Measurements from ENCODE around the gene POLK. TPM values are rescaled to one million over a fixed set of nuclear protein-coding genes. Genes with fewer than 3 reads are reported as not detected.

The POLK gene
- total RNA-seq, 4 donors from 2014 or later: 23.9 to 35.8 (median 27.8) TPM

DNA sequence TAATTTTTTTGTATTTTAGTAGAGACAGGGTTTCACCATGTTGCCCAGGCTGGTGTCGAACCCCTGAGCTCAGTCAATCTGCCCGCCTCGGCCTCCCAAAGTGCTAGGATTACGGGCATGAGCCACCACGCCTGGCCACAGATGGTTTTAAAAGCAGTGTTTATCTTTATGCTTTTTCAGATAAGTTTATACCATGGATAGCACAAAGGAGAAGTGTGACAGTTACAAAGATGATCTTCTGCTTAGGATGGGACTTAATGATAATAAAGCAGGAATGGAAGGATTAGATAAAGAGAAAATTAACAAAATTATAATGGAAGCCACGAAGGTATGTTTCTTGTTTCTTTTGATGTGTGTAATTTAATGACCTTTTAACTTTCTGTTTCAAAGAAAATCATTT is 35.1 kb downstream of the POLK start:
- intact Hi-C loops (cut with DNase I; ENCODE audit: low total_unique reads): no loop called here
- Histone ChIP-seq H3K4me1 (peaks cover 8 to 14% of the 10 kb centered on the region in 2 donors), H3K9me3 (no peaks in the 10 kb centered on the region), H3K36me3 (no peaks in the 10 kb centered on the region), H3K27me3 (no peaks in the 10 kb centered on the region), H3K4me3 (no peak overlapping the region), H3K27ac (no peak overlapping the region)
- in situ Hi-C loops (cut with MboI; ENCODE audit: low sequenced_read_pairs in 4 of 4): no loop called here
- no peak for TF ChIP-seq POLR2A (IDR thresholded peaks at IDR 0.05)
- no peak for TF ChIP-seq CTCF (IDR thresholded peaks at IDR 0.05 in 4 of 5, conservative IDR thresholded peaks at IDR 0.05 in 1 of 5)
- no peak for ATAC-seq
- no peak for DNase-seq

DNA sequence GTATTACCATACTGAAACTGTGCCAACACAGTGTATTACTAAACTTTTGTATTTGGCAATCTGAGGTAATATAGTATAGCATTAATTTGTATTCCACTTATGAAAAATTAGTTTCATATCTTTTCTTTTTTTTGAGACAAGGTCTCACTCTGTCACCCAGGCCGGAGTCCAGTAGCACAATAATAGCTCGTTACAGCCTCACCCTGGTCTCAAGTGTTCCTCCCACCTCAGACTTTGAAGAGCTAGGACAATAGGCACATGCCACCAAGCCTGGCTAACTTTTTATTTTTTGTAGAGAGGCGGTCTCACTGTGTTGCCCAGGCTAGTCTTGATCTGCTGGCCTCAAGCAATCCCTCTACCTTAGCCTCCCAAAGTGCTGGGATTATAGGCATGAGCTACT is 36.1 kb downstream of the POLK start:
- intact Hi-C loops (cut with DNase I; ENCODE audit: low total_unique reads) (no loop called here), in situ Hi-C loops (cut with MboI; ENCODE audit: low sequenced_read_pairs in 4 of 4) (no loop called here)
- Histone ChIP-seq H3K4me1 (peaks cover 8 to 14% of the 10 kb centered on the region in 2 donors), H3K36me3 (peaks cover 0 to 7% of the 10 kb centered on the region in 2 donors), H3K9me3 (no peaks in the 10 kb centered on the region), H3K4me3 (no peak overlapping the region), H3K27me3 (no peaks in the 10 kb centered on the region), H3K27ac (no peak overlapping the region)
- ATAC-seq (no peak), DNase-seq (no peak)
- TF ChIP-seq CTCF (IDR thresholded peaks at IDR 0.05 in 4 of 5, conservative IDR thresholded peaks at IDR 0.05 in 1 of 5) (no peak), POLR2A (IDR thresholded peaks at IDR 0.05) (no peak)

GRCh38 chr5:75550597-75550996 is 38.9 kb downstream of the POLK start:
- Histone ChIP-seq H3K27me3 (no peaks in the 10 kb centered on the region), H3K4me3 (no peak overlapping the region), H3K36me3 (peaks cover 0 to 29% of the 10 kb centered on the region in 2 donors), H3K4me1 (peaks cover 0 to 4% of the 10 kb centered on the region in 2 donors), H3K9me3 (no peaks in the 10 kb centered on the region), H3K27ac (no peak overlapping the region)
- in situ Hi-C loops (cut with MboI; ENCODE audit: low sequenced_read_pairs in 4 of 4) (no loop called here), intact Hi-C loops (cut with DNase I; ENCODE audit: low total_unique reads) (no loop called here)
- DNase-seq (no peak), ATAC-seq (no peak)
- no peak for TF ChIP-seq POLR2A (IDR thresholded peaks at IDR 0.05)
- TF ChIP-seq CTCF (IDR thresholded peaks at IDR 0.05 in 4 of 5, conservative IDR thresholded peaks at IDR 0.05 in 1 of 5): no peak

GRCh38 chr5:75551471-75551870 is 39.8 kb downstream of the POLK start:
- ATAC-seq (no peak), DNase-seq (no peak)
- Histone ChIP-seq H3K27ac (no peak overlapping the region), H3K27me3 (no peaks in the 10 kb centered on the region), H3K4me3 (no peak overlapping the region), H3K9me3 (no peaks in the 10 kb centered on the region), H3K36me3 (peaks cover 0 to 29% of the 10 kb centered on the region in 2 donors), H3K4me1 (peaks cover 0 to 4% of the 10 kb centered on the region in 2 donors)
- TF ChIP-seq POLR2A (IDR thresholded peaks at IDR 0.05) (no peak), CTCF (IDR thresholded peaks at IDR 0.05 in 4 of 5, conservative IDR thresholded peaks at IDR 0.05 in 1 of 5) (no peak)
- intact Hi-C loops (cut with DNase I; ENCODE audit: low total_unique reads): no loop called here
- in situ Hi-C loops (cut with MboI; ENCODE audit: low sequenced_read_pairs in 4 of 4): no loop called here

DNA sequence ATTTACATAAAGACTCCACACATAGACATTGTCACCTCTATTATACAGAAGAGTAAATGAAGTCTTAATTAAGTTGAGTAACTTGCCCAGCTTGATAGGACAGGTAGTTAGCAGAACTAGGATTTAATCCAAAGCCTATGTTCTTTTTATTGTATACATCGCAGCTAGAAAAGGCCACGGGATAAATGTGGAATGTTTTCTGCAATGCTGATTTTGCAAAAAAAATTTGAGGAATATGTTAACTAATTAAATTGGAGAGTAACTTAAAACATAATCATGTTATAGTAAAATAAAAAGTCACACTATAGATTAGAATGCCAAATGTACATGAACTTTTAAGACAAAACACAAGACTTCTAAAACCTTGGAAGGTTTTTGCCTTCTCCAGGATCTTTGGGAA is 41.1 kb downstream of the POLK start:
- no peak overlapping the region for H3K27ac ChIP-seq
- no peak for DNase-seq
- ATAC-seq: no peak
- peaks cover 0 to 29% of the 10 kb centered on the region in 2 donors for H3K36me3 ChIP-seq
- intact Hi-C loops (cut with DNase I; ENCODE audit: low total_unique reads): no loop called here
- in situ Hi-C loops (cut with MboI; ENCODE audit: low sequenced_read_pairs in 4 of 4): no loop called here
- TF ChIP-seq CTCF (IDR thresholded peaks at IDR 0.05 in 4 of 5, conservative IDR thresholded peaks at IDR 0.05 in 1 of 5): no peak
- no peak for TF ChIP-seq POLR2A (IDR thresholded peaks at IDR 0.05)
- H3K4me1 ChIP-seq: peaks cover 0 to 3% of the 10 kb centered on the region in 2 donors
- no peaks in the 10 kb centered on the region for H3K9me3 ChIP-seq
- H3K4me3 ChIP-seq: no peak overlapping the region
- H3K27me3 ChIP-seq: no peaks in the 10 kb centered on the region

All from gastrocnemius medialis (tissue), 4 donors.